Frontal cortex (tissue), 4 donors: ENCODE data around the gene ERF. TPM values are rescaled to one million over a fixed set of nuclear protein-coding genes. Genes with fewer than 3 reads are reported as not detected.
"Not testable (repeated sequence)": the region's sequence is repeated elsewhere in the genome, so short reads cannot be mapped to it uniquely, and the experiment has no call there.

Experiments
- DNase-seq, 2 donors: peaks; one replicate each; pipeline ENCODE4 v3.0.0; 2012; ENCODE audit warnings: low spot score in 2 of 2
- FAIRE-seq: peaks from 2 replicates; lab custom pipeline; 2012; peaks lifted over from hg19 to GRCh38; lab: Jason Lieb, UNC
- total RNA-seq: library from RNA; depleted of rRNA; stranded (reverse); fragments of >200 nt; gene quantifications from one replicate; pipeline ENCODE4 v1.2.3, GENCODE V29; 2014
- donor health status: control.
- donor health status: control.
- donor health status: control.

ERF gene
- total RNA-seq, 1 donor from 2014 or later = 7.7 TPM

DNA sequence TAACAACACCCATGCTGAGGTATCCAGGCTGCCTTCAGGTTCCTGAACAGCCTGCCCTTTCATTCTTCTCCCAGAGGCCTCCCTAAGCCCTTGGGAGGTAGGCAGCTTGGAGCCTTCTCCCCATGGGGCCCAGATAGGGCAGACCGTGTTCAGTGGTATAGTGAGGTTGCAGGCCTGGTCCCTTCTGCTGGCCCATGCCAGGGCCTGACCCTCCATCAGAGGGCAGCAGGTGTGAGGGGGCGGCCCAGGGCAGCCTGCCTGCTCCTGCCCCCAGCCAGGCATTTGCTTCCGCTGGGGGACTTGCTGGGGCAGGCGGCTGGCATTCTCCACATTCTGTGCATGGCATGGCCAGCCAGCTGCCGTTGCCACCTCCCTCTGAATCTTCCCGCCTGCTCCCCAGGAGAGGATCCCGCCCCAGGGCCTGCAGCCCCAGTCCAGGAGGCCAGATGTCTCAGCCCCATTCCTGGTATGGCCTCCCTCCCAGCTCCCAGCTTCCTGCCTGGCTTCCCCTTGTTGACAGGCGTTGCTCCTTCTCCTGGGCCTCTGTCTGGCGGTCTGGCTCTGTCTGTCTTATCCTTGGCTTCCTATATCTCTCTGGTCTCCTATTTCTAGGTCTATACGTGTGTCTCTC, 23.0 kb upstream of the ERF start:
- FAIRE-seq (no peak), DNase-seq (no peak)

DNA sequence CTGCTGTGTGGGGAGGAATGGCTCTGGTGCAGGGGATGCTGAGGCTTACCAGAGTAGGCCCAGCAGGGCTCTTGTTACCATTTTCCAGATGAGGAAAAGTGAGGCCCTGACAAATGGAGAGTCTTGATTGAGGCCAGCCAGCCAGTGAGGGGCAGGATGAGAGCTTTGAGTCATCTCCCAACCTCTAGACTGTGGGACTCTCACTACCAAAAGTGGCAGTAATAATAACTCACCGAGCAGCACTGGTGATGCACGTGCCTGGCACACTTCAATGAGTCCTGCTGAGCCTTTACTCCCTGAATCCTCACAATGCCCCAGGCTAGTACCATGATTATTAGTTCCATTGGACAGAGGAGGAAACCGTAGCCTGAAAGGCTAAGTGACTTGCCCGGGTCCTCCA, 21.9 kb upstream of the ERF start:
- DNase-seq (no peak), FAIRE-seq (no peak)

DNA sequence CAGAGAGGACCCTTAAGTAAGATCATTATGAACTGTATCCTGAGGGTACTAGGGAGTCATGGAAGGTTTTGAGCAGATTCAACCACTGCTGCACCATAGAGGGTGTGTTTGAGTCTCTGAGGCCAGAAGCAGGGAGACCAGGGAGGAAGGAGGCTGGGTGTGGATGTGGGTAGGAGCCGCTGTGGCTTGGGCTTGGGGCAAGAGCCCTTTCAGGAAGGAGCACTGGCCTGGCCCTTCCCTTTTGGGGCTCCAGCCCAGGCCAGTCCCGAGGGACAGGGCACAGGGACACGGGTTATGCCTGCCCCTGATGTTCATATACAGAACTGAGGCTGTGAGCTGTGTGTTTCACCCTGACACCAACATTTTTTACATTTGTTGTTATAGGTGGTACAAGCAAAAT, 21.4 kb upstream of the ERF start:
- DNase-seq (no peak), FAIRE-seq (no peak)

DNA sequence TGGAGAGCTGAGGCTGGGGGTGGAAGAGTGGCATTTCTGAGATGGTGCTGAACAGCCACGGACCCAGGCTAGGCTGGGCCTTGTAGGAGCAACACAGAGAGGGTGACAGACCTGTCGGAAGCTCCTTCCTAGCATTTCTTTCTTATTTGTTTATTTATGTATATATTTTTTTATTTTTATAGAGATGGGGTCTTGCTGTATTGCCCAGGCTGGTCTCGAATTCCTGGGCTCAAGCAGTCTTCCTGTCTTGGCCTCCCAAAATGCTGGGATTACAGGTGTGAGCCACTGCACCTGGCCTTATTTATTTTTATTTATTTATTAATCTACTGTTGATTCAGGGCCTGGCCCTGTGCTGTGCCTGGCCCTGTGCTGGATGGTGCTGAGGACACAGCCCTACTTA, 20.6 kb upstream of the ERF start:
- FAIRE-seq (no peak), DNase-seq (no peak)

DNA sequence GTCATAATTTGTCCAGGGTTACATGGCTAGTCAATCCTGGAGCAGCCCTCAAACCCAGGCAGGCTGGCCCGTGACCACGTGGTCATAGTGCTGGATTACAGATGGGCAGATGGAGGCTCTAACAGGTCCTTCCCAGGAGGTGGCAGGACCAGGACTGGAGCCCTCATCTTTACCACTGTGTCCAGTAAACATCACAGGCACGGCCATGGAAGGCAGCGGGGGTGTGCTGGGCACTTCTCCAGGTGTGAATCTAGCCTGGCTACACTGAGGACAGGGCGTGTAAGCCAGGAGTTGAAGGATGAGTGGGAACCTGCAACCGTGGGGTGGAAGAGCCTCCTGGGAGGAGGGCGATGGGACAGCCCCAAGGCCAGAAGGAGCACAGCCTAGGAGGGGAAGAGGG, 20.2 kb upstream of the ERF start:
- DNase-seq (no peak), FAIRE-seq (no peak)

DNA sequence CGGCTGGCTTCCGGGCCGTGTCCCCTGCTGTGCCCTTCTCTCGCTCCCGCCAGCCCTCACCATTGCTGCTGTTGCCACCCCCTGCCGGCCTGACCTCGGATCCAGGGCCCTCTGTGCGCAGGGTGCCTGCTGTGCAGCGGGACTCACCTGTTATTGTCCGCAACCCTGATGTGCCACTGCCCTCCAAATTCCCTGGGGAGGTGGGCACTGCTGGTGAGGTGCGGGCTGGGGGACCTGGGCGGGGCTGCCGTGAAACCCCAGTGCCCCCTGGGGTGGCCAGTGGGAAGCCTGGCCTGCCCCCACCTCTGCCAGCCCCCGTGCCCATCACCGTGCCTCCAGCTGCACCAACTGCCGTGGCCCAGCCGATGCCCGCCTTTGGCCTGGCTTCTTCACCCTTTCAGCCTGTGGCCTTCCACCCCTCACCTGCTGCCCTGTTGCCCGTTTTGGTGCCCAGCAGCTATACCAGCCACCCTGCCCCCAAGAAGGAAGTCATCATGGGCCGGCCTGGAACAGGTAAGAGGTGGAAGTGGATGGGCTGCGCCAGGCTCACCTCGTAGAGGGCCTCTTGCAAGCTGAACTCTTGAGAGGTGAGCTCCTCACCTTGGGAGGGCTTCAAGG, 19.2 kb upstream of the ERF start:
- DNase-seq = no peak

DNA sequence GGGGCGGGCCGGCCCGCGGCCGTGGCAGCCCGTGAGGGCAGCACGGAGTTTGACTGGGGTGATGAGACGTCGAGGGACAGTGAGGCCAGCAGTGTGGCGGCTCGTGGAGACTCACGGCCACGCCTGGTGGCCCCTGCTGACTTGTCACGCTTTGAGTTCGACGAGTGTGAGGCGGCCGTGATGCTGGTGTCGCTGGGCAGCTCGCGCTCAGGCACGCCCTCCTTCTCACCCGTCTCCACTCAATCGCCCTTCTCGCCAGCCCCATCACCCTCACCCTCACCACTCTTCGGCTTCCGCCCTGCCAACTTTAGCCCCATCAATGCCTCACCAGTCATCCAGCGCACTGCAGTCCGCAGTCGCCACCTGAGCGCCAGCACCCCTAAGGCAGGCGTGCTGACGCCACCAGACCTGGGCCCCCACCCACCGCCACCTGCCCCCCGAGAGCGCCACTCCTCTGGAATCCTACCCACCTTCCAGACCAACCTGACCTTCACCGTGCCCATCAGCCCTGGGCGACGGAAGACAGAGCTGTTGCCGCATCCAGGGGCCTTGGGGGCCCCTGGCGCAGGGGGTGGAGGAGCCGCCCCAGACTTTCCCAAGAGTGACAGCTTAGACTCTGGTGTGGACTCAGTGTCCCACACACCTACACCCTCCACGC, 18.6 kb upstream of the ERF start:
- FAIRE-seq (no peak), DNase-seq (no peak)

More for the DNA sequence above, 19.2 kb upstream of the ERF start:
- FAIRE-seq = no peak

DNA sequence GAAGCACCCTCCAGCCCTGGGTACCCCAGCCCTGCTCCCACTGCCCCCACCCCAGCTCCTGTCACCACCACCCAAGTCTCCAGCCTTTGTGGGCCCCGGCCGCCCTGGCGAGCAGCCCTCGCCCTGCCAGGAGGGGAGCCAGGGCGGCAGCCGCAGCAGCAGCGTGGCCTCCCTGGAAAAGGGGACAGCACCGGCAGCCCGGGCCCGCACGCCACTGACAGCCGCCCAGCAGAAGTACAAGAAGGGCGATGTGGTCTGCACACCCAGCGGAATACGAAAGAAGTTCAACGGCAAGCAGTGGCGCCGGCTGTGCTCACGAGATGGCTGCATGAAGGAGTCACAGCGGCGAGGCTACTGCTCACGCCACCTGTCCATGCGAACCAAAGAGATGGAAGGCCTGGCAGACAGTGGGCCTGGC, 18.1 kb upstream of the ERF start:
- no peak for DNase-seq
- no peak for FAIRE-seq

DNA sequence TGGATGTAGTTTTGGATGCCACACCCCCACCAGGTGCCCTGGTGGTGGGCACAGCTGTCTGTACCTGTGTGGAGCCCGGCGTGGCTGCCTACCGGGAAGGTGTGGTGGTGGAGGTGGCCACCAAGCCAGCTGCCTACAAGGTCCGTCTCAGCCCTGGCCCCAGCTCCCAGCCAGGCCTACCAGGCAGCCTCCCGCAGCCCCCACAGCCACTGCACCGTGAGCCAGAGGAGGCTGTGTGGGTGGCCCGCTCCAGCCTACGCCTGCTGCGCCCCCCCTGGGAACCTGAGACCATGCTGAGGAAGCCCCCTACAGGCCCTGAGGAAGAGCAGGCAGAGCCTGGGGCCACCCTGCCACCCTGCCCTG, 17.6 kb upstream of the ERF start:
- FAIRE-seq (no peak), DNase-seq (no peak)

DNA sequence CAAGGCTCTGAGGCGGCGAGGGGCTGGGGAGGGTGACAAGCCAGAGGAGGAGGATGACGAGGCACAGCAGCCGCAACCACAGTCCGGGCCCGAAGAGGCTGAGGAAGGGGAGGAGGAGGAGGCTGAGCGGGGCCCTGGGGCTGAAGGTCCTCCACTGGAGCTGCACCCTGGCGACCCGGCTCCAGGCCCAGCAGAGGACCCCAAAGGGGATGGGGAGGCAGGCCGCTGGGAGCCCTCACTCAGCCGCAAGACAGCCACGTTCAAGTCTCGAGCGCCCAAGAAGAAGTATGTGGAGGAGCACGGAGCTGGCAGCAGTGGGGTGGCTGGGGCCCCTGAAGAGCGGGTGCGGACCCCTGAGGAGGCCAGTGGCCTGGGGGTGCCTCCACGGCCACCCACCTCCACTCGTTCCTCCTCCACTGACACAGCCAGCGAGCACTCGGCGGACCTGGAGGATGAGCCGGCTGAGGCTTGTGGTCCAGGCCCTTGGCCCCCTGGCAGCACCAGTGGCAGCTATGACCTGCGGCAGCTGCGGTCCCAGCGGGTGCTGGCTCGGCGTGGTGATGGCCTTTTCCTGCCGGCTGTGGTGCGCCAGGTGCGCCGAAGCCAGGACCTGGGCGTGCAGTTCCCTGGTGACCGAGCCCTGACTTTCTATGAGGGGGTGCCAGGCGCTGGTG, 17.1 kb upstream of the ERF start:
- FAIRE-seq (no peak), DNase-seq (no peak)

DNA sequence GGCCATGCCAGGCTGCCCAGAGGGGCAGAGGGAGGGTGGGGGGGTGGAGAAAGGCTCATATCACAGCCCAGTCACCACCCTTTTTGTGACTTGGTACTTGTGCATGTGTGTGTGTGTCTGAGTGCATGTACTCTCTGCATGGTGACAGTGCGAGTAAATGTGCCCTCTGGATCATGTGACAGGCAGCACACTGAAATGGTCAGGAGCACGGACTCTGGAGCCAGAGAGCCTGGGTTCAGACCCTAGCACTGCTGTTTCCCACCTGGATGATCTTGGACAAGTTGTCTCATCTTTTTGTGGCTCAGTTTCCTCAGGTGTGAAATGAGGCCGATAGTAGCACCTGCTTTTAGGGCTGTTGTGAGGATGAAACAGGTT, 16.1 kb upstream of the ERF start:
- DNase-seq (no peak), FAIRE-seq (no peak)

DNA sequence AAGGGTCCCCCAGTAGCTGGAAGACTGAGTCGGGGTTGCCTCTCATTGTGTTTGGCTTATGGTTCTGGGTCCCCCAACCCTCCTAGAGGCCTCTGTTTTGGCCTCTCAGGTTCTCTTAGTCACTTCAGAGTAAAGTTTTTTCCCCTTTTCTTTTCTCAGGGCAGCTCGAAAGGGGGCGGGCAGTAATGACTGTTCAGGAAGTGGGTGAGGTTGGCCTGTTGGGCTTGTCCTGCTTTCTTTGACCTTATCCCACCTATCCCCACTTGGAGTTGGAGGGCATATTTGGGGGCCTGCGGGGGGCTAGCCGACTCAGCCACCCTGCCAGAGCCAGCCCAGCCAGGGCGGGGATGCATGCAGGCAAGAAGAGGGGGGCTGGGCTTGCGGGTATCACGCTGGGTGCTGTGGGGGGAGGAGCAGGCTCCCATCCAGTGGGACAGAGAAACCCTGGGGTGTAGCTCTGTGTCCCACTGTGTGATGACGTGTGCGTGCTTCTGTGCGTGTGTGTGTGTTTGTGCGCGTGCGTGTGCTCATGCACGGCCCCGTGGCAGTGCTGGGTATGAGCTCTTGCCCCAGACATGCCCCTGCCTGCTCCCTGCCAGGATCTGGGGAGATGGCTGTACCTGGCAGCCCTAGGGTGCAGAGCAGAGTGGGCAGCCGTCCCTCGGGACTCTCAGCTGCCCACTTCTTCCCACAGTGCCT, 15.6 kb upstream of the ERF start:
- DNase-seq = peak in 1 of 2 donors; percentile 60
- FAIRE-seq = no peak

DNA sequence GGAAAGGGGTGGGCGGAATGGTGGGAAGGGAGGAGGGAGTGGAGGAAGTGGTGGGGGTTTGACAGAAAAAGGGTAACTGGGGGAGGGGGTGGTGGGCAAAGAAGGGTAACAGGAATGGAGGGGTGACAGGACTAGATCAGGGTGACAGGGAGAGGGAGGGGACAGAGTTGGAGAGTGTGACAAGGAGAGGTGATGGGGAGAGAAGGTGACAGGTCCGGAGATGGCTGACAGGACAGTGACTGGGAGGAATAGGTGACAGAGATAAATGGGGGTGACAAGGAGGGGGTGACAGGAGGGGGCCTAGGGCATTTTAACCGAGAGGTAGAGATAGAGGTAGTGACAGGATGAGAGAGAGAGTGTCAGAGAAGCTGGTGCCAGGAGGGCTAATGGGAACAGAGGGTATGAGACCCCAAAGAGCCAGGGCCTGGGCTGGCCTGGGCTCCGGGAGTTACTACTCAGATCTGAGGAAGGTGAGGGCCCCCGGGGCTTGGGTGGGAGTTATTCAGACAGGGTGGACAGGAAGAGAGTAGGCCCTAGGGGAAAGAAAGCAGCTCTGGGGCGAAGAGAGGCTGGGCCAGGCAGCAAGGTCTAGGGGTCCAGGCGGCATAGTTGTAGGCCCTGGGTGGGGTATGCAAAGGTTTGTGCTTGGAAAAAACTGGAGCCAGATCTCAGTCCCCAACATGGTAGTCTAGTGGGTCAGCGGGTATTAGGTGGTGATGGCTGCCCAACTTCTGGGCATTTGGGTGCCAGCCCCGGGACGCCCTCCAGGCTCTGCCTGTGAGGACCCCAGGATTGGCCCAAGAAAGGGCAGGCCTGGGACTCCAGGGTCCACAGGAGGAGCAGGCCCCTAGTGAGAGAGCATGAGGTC, 14.8 kb upstream of the ERF start:
- FAIRE-seq (no peak), DNase-seq (no peak)

DNA sequence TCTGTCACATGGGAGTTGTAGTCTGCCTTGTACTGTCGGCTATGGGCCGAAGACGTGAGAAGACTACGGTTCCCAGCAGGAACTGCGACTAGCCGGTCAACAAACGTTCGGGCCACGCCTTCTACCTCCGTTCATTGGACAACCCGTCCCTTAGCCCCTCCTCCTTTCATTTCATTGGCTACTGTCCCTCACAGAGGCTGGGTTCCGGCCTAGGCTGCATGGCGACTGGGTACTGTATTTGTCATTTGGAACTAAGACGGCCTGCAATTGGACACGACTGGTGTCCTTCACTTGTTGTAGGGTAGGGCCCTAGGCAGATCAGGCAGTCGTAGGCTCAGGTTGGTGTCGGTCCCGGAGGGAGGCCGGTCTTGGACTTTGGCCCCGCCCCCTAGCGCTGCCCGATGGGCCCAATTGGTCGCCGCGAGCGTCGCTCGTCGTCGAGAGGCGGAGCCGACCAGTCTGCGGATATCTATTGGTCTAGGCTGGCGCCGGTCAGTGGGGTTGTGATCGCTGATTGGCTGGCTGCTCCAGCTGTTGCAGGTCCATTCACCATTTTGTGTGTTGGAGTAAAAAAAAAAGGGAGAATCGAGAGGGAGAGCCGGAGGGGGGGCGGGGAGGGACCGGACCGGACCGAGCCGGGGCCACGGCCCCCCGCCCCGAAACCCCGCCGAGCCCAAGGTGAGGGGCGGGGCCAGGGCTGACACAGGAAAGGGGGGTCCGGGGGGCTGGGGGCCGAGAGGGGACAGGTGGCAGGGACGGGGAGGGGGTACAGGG, 14.0 kb upstream of the ERF start, which contains the start of gene CIC:
Gene CIC (plus strand): TSS at position 549 of the 774 bp plus-strand sequence. CDS start 2,532 bp downstream, outside the sequence.
- DNase-seq (peak; percentile 94 to 98), FAIRE-seq (peak; percentile 99)

DNA sequence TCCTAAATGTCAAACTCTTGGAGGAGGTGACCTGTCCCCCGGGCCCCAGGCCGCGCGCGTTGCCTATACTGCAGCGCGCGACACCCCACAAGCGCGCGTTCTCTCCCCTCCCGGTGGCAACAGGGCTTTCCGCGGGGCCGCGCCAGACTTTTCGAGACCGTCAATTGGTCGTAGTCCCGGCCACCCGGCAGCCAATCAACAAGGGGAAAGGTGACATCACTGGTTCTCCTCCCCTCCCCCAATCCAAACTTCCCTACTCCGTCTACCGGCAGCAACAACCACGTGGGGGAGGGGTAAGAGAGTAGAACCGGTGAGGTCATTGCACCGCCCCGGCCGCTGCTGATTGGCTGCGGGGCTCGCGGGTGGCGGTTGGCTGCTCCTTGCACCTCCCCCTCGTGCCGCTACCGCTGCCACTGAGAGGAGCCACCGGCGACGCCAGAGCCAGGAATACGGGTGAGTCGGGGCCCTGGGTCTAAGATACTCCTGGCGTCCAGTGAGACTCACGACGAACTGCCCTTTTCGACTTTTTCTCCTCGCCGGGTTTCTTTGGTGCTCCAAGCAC, 13.3 kb upstream of the ERF start:
- FAIRE-seq (peak; percentile 94), DNase-seq (peak; percentile 89 to 90)

DNA sequence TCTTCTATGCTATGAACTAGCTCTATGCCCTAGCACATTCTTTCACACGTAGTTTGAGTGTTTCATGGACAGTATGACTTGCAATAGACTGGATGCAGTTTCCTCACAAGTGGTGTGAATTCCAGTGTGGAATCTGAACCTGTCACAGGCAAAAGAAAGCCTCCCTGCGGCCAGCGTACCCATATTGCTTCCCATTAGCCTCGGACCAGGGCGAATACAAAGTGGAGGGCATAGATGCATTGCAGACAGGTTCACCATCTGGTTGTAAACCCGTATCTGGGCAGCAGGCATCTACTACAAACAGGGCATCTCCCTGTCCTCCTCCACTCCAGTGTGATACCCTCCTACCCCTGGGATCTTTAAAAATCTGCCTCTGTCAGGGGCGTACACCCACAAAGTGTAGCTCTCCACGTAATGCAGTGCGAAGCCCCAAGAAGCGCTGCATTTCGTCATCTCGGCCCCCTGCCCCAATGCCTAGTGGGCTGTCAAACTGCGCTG, 12.8 kb upstream of the ERF start:
- FAIRE-seq (no peak), DNase-seq (no peak)

DNA sequence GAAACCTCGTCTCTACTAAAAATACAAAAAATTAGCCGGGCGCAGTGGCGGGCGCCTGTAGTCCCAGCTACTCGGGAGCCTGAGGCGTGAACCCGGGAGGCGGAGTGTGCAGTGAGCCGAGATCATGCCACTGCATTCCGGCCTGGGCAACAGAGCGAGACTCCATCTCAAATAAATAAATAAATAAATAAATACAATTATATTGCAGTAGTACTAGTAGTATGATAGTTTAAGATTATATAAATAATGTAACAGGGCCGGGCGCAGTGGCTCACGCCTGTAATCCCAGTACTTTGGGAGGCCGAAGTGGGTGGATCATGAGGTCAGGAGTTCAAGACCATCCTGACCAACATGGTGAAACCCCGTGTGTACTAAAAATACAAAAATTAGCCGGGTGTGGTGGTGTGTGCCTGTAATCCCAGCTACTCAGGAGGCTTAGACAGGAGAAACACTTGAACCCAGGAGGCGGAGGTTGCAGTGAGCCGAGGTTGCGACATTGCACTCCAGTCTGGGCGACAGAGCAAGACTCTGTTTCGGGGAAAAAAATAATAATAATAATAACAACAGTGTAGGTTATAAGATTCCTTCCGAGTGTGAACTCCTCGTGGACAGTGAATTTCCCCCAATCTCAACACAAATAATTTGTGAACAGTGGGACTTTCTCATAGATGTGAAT, 12.1 kb upstream of the ERF start:
- not testable (repeated sequence) for DNase-seq, FAIRE-seq

DNA sequence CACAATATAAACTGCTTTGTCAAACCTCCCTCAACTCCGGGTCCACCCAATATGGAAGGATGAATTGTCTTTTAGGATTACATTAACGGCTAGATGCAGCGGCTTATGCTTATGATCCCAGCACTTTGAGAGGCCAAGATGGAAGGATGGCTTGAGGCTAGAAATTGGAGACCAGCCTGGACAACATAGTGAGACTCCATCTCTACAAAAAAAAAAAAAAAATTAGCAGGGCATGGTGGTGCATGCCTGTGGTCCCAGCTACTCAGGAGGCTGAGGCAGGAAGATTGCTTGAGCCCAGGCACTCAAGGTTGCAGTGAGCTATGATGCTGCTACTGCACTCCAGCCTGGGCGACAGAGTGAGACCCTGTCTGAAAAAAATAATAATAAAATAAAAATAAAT, 11.2 kb upstream of the ERF start:
- FAIRE-seq, DNase-seq: not testable (repeated sequence)
